Smooth muscle cell (in vitro differentiated cells): ENCODE results near the gene OLIG1. TPM values are rescaled to one million over a fixed set of nuclear protein-coding genes. Genes with fewer than 3 reads are reported as not detected.
A peak's percentile ranks its signal among the peaks of the same experiment; 100 is the strongest.

Source experiments
- DNase-seq: peaks from one replicate; lab custom pipeline; 2025; ENCODE audit not compliant: unreplicated experiment; lab: John Stamatoyannopoulos, UW
- H2AFZ ChIP-seq: fragments of 200-600 bp; sonication (generic); 2 replicates; pipeline ENCODE4 v1.6.0; 2016; ENCODE audit warnings: antibody characterized with exemption, low read depth, mild to moderate bottlenecking
- H3F3A ChIP-seq: fragments of 200-600 bp; sonication (generic); 2 replicates; pipeline ENCODE4 v1.6.0; 2017; ENCODE audit warnings: antibody characterized with exemption, low read depth
- H3K27ac ChIP-seq: fragments of 200-600 bp; sonication (generic); 2 replicates; pipeline ENCODE4 v1.5.1; 2016; ENCODE audit warnings: low read depth, mild to moderate bottlenecking
- H3K27me3 ChIP-seq: fragments of 200-600 bp; sonication (generic); 2 replicates; pipeline ENCODE4 v1.6.1; 2016; ENCODE audit warnings: low read depth, mild to moderate bottlenecking
- H3K36me3 ChIP-seq: fragments of 200-600 bp; sonication (generic); 2 replicates; pipeline ENCODE4 v1.5.1; 2016; ENCODE audit warnings: low read depth
- H3K4me1 ChIP-seq: fragments of 200-600 bp; sonication (generic); 2 replicates; pipeline ENCODE4 v1.5.1; 2016; ENCODE audit warnings: low read depth
- H3K4me2 ChIP-seq: fragments of 200-600 bp; sonication (generic); 2 replicates; pipeline ENCODE4 v1.6.0; 2016; ENCODE audit warnings: mild to moderate bottlenecking
- H3K4me3 ChIP-seq: fragments of 200-600 bp; sonication (generic); 2 replicates; pipeline ENCODE4 v1.5.1; 2016; ENCODE audit warnings: mild to moderate bottlenecking
- H3K79me2 ChIP-seq: fragments of 200-600 bp; sonication (generic); 2 replicates; pipeline ENCODE4 v1.6.0; 2016; ENCODE audit warnings: low read depth, mild to moderate bottlenecking
- H3K9ac ChIP-seq: fragments of 200-600 bp; sonication (generic); 2 replicates; pipeline ENCODE4 v1.6.0; 2016; ENCODE audit warnings: low read depth
- H3K9me3 ChIP-seq: fragments of 200-600 bp; sonication (generic); replicated peaks from 2 replicates; pipeline ENCODE4 v1.5.1; 2016; ENCODE audit warnings: low read depth
- H4K20me1 ChIP-seq: fragments of 200-600 bp; sonication (generic); 2 replicates; pipeline ENCODE4 v1.6.0; 2016; ENCODE audit warnings: low read depth
- CTCF ChIP-seq: fragments of 200-600 bp; sonication (generic); IDR thresholded peaks from 2 replicates; pipeline ENCODE4 v1.5.1; 2017; ENCODE audit warnings: borderline replicate concordance, mild to moderate bottlenecking, antibody characterized with exemption; ENCODE audit not compliant: insufficient read depth, poor library complexity, severe bottlenecking
- WGBS: methylation state at CpG from one replicate; pipeline ENCODE4 v1.1.7; 2016; ENCODE audit warnings: low lambda C conversion rate; 5-methylcytosine and 5-hydroxymethylcytosine counted together
- polyA plus RNA-seq: library from polyadenylated mRNA; unstranded; fragments of >200 nt; fragmentation: Nextera tagmentation; extraction: Ambion mirVana; gene quantifications from 2 replicates; pipeline ENCODE4 v1.2.1, GENCODE V29; 2016
- total RNA-seq: library from RNA; depleted of rRNA; stranded (reverse); fragments of >200 nt; gene quantifications from 2 replicates; pipeline ENCODE4 v1.2.3, GENCODE V29; 2014

OLIG1 gene
- total and polyA plus RNA-seq, 2 experiments from 2014 or later, result not detected

DNA sequence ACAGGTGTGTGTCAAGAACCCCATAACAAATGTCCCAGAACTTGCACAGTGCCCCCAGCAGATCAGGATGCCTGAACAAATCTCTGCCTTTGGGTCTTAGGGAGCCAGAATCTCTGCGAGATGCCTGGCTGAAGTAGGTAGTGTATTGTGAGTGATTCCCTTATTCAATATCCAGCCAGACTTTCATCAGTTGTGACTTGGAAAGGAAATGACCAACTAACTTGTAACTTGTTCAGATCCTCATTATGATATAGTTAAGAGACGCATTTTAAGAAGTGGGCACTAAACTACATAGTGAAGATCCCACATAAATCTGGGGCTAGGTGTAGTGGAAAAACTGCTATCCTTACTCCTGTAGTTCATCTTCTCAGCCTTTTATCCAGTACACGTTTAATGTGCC lies 32.4 kb upstream of the OLIG1 start:
- Histone ChIP-seq H4K20me1 (no peaks in the 10 kb centered on the region), H3K27me3 (peaks cover 39% of the 10 kb centered on the region), H3K4me3 (no peak overlapping the region), H3F3A (no peaks in the 10 kb centered on the region), H3K27ac (no peak overlapping the region), H2AFZ (no peak overlapping the region), H3K4me1 (no peaks in the 10 kb centered on the region), H3K9me3 (no peaks in the 10 kb centered on the region), H3K36me3 (no peaks in the 10 kb centered on the region), H3K79me2 (no peaks in the 10 kb centered on the region), H3K9ac (no peak overlapping the region), H3K4me2 (no peak overlapping the region)
- DNase-seq, result no peak
- WGBS, result 91% methylated on average over 3 of the region's 3 CpGs
- no peak for TF ChIP-seq CTCF

DNA sequence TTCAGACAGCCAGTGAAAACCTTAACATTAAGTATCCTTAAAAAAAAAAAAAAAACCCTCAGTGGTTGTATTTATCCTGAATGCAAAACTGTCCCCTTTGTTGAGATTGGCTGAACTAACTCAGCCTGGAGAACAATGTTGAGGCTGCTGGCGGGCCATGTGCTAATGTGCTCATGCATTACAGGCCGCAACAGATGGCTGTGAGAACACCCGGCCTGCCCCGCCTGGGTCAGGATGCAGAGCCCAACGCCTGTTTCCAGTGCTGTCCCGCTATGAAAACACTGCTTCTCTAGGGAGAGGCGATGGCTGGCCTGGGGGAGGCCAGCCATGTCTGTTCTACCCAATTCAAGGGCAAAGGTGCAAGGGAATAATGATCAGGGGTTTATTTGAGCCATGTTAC lies 30.4 kb upstream of the OLIG1 start:
- Histone ChIP-seq H3K4me1 (no peaks in the 10 kb centered on the region), H3F3A (no peaks in the 10 kb centered on the region), H3K79me2 (no peaks in the 10 kb centered on the region), H3K9ac (no peak overlapping the region), H2AFZ (no peak overlapping the region), H3K9me3 (no peaks in the 10 kb centered on the region), H3K4me3 (no peak overlapping the region), H3K4me2 (no peak overlapping the region), H3K27me3 (peaks cover 27% of the 10 kb centered on the region), H4K20me1 (no peaks in the 10 kb centered on the region), H3K36me3 (no peaks in the 10 kb centered on the region), H3K27ac (no peak overlapping the region)
- no peak for DNase-seq
- TF ChIP-seq CTCF, result no peak
- 80% methylated on average over 7 of the region's 7 CpGs for WGBS

GRCh38 chr21:33040215-33040614 lies 29.7 kb upstream of the OLIG1 start:
- TF ChIP-seq CTCF, result no peak
- Histone ChIP-seq H3K9me3 (no peaks in the 10 kb centered on the region), H3K79me2 (no peaks in the 10 kb centered on the region), H4K20me1 (no peaks in the 10 kb centered on the region), H3K4me3 (no peak overlapping the region), H2AFZ (no peak overlapping the region), H3F3A (no peaks in the 10 kb centered on the region), H3K27me3 (peaks cover 27% of the 10 kb centered on the region), H3K4me2 (no peak overlapping the region), H3K4me1 (no peaks in the 10 kb centered on the region), H3K27ac (no peak overlapping the region), H3K9ac (no peak overlapping the region), H3K36me3 (no peaks in the 10 kb centered on the region)
- DNase-seq, result no peak
- 94% methylated on average over 3 of the region's 3 CpGs for WGBS

- peak overlapping the region; percentile 60 for H3K4me2 ChIP-seq
- peaks cover 36% of the 10 kb centered on the region for H3K27me3 ChIP-seq
- no peak overlapping the region for H2AFZ ChIP-seq
- no peaks in the 10 kb centered on the region for H3K9me3 ChIP-seq
- no peaks in the 10 kb centered on the region for H3F3A ChIP-seq
- H3K4me3 ChIP-seq, result no peak overlapping the region
- no peaks in the 10 kb centered on the region for H4K20me1 ChIP-seq
- peak overlapping the region; percentile 20 for H3K9ac ChIP-seq
- WGBS, result 59% methylated on average over 2 of the region's 2 CpGs
- H3K27ac ChIP-seq, result peak overlapping the region; percentile 68
- no peak for DNase-seq
- H3K4me1 ChIP-seq, result no peaks in the 10 kb centered on the region
- H3K36me3 ChIP-seq, result no peaks in the 10 kb centered on the region
- no peak for TF ChIP-seq CTCF
- H3K79me2 ChIP-seq, result no peaks in the 10 kb centered on the region
These were observed 28.0 kb upstream of the OLIG1 start for GRCh38 chr21:33041981-33042380.
